PC-3 (cell line): ENCODE results near the gene CNTNAP5. TPM values are rescaled to one million over a fixed set of nuclear protein-coding genes. Genes with fewer than 3 reads are reported as not detected.

Experiments
- ATAC-seq: fragments of 200-7000 bp; cut with Tn5 transposase; 2 replicates; pipeline ENCODE4 v1.9.1; 2020; ENCODE audit warnings: mild to moderate bottlenecking, moderate library complexity
- BruUV-seq: library from RNA; stranded (reverse); fragments of 400-500 nt; replicated peaks from 2 replicates; lab custom pipeline; 2021; lab: Mats Ljungman, UMichigan
- CTCF ChIA-PET: fragments of 300-600 bp; sonication (Branson Sonifier 250); formaldehyde crosslinking; loops from one replicate; lab custom pipeline; 2022; ENCODE audit warnings: antibody characterized with exemption; lab: Charles Lee
- POLR2A ChIA-PET: fragments of 300-600 bp; sonication (Branson Sonifier 250); formaldehyde crosslinking; loops from one replicate; lab custom pipeline; 2022; ENCODE audit warnings: antibody characterized with exemption; ENCODE audit not compliant: unreplicated experiment; lab: Charles Lee
- DNase-seq: peaks from one replicate; pipeline ENCODE4 v3.0.0-alpha.2; 2015
- H2AFZ ChIP-seq: fragments of 300-600 bp; sonication (generic); 2 replicates; pipeline ENCODE4 v1.6.0; 2016; ENCODE audit warnings: antibody characterized with exemption, low read length
- H3F3A ChIP-seq: fragments of 300-600 bp; sonication (generic); one replicate; pipeline ENCODE4 v1.6.0; 2017; ENCODE audit warnings: antibody characterized with exemption, low read length, control low read depth, mild to moderate bottlenecking; ENCODE audit not compliant: unreplicated experiment
- H3K27ac ChIP-seq: fragments of 300-600 bp; sonication (generic); 2 replicates; pipeline ENCODE4 v1.5.1; 2016; ENCODE audit warnings: mild to moderate bottlenecking, low read length
- H3K27me3 ChIP-seq: fragments of 300-600 bp; sonication (generic); 2 replicates; pipeline ENCODE4 v1.6.1; 2016; ENCODE audit warnings: low read length, mixed read lengths
- H3K36me3 ChIP-seq: fragments of 300-600 bp; sonication (generic); 2 replicates; pipeline ENCODE4 v1.6.1; 2016; ENCODE audit warnings: low read depth, mixed run types, low read length, mixed read lengths
- H3K4me1 ChIP-seq: fragments of 300-600 bp; sonication (generic); 2 replicates; pipeline ENCODE4 v1.5.1; 2016; ENCODE audit warnings: low read length; ENCODE audit not compliant: insufficient read depth
- H3K4me2 ChIP-seq: fragments of 300-600 bp; sonication (generic); 2 replicates; pipeline ENCODE4 v1.6.0; 2016; ENCODE audit warnings: low read length
- H3K4me3 ChIP-seq: fragments of 300-600 bp; sonication (generic); 2 replicates; pipeline ENCODE4 v1.5.1; 2016; ENCODE audit warnings: mild to moderate bottlenecking, low read length, mixed read lengths
- H3K79me2 ChIP-seq: fragments of 300-600 bp; sonication (generic); 2 replicates; pipeline ENCODE4 v1.6.1; 2017; ENCODE audit warnings: low read length, mixed read lengths
- H3K9ac ChIP-seq: fragments of 300-600 bp; sonication (generic); 2 replicates; pipeline ENCODE4 v1.6.0; 2016; ENCODE audit warnings: mild to moderate bottlenecking, low read length
- H3K9me2 ChIP-seq: fragments of 300-600 bp; sonication (generic); replicated peaks from 2 replicates; pipeline ENCODE4 v1.6.1; 2016; ENCODE audit warnings: mixed run types, low read length, mixed read lengths
- H3K9me3 ChIP-seq: fragments of 300-600 bp; sonication (generic); 2 replicates; pipeline ENCODE4 v1.6.1; 2016; ENCODE audit warnings: low read length, mixed read lengths
- H4K20me1 ChIP-seq: fragments of 300-600 bp; sonication (generic); 2 replicates; pipeline ENCODE4 v1.6.1; 2016; ENCODE audit warnings: low read length, mixed read lengths
- EZH2 ChIP-seq: fragments of 300-600 bp; sonication (generic); IDR thresholded peaks from one replicate; pipeline ENCODE4 v1.6.1; 2017; ENCODE audit warnings: antibody characterized with exemption, mild to moderate bottlenecking, low read length; ENCODE audit not compliant: unreplicated experiment
- EZH2phosphoT487 ChIP-seq: fragments of 300-600 bp; sonication (generic); IDR thresholded peaks from 2 replicates; pipeline ENCODE4 v1.6.1; 2018; ENCODE audit warnings: mild to moderate bottlenecking, antibody characterized with exemption, low read length, borderline replicate concordance
- intact Hi-C: fragments of 100-400 bp; cut with micrococcal nuclease; formaldehyde crosslinking; loops from 2 replicates; pipeline ENCODE4 v1.9.0; 2023
- total RNA-seq: library from RNA; depleted of rRNA; stranded (reverse); fragments of >200 nt; gene quantifications from 2 replicates; pipeline ENCODE4 v1.2.3, GENCODE V29; 2014
- TF ChIP-seq, protein P1 (sequence below): fragments of 300-600 bp; sonication (generic); conservative IDR thresholded peaks from 2 replicates; pipeline ENCODE4 v1.5.1; 2017; ENCODE audit warnings: antibody characterized with exemption, low read depth, mild to moderate bottlenecking, low read length

Gene CNTNAP5
- total RNA-seq, 1 experiment from 2014 or later = not detected

DNA sequence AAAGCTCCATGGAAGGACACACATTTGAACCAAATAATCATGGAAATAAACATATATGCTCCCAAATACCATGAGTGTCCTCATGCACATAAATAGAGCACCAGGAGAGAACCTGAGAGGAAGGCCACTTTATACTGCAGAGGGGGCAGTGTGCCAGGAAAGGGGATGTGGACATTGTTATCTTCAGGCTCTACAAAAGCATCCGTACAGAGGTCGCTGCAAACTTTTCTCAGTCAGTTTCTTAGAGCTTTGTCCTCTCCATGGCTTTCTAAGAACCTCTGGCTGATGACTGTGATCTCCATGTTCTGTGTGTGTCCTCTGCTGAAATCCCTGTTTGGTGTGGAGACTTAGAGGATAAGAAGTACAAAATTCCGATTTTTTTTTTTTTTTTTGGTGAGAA lies 515.7 kb downstream of the CNTNAP5 start:
- CTCF ChIA-PET = no interaction called here
- POLR2A ChIA-PET = no interaction called here
- ATAC-seq = no peak
- Histone ChIP-seq H3K36me3 (no peaks in the 10 kb centered on the region), H3F3A (no peaks in the 10 kb centered on the region), H3K27ac (no peak overlapping the region), H3K79me2 (no peaks in the 10 kb centered on the region), H3K9me2 (no peaks in the 10 kb centered on the region), H2AFZ (no peak overlapping the region), H3K4me2 (no peak overlapping the region), H4K20me1 (no peaks in the 10 kb centered on the region), H3K9me3 (0 out of 2 replicates have a peak, but pooled peaks cover 3% of the 10 kb centered on the region), H3K27me3 (no peaks in the 10 kb centered on the region), H3K9ac (no peak overlapping the region), H3K4me1 (no peaks in the 10 kb centered on the region), H3K4me3 (no peak overlapping the region)
- no peak for DNase-seq
- TF ChIP-seq EZH2 (no peak), EZH2phosphoT487 (no peak)
- TF ChIP-seq, protein P1, sequence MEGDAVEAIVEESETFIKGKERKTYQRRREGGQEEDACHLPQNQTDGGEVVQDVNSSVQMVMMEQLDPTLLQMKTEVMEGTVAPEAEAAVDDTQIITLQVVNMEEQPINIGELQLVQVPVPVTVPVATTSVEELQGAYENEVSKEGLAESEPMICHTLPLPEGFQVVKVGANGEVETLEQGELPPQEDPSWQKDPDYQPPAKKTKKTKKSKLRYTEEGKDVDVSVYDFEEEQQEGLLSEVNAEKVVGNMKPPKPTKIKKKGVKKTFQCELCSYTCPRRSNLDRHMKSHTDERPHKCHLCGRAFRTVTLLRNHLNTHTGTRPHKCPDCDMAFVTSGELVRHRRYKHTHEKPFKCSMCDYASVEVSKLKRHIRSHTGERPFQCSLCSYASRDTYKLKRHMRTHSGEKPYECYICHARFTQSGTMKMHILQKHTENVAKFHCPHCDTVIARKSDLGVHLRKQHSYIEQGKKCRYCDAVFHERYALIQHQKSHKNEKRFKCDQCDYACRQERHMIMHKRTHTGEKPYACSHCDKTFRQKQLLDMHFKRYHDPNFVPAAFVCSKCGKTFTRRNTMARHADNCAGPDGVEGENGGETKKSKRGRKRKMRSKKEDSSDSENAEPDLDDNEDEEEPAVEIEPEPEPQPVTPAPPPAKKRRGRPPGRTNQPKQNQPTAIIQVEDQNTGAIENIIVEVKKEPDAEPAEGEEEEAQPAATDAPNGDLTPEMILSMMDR = no peak
- intact Hi-C loops = no loop called here
- no TSS peak for BruUV-seq

DNA sequence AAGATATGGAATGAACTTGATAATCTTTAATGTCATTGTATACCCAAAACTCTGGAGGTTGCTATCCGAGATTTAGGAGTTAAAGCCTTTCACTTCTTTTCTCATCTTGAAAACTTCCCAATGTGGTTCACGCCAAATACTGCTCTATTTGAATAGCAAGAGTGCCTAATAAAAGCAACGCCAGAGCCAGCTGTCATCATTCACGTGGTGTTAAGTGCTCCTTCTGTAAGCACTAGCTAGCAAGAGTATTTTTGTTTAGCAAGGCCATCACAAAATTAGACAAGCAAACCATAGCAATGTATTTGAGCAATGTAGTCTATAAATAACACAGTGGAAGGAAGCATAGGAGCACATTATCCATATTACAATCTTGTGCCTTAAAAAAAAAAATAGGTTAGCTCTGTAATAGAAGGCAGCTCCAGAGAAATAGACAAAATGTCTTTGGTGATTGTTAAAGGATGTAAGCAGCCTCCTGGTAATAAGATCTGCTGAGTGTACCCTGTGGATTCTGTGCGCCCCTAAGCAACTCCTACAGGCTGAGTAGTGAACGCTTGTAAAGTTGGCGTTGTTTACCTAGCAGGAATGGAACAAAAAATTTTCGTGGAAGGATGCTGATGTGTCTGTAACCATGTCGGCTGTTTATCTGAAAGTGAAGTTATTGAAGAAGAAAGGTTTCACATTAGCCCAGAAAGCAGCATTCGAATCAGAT lies 518.0 kb downstream of the CNTNAP5 start:
- no peak overlapping the region for H2AFZ ChIP-seq
- no peaks in the 10 kb centered on the region for H4K20me1 ChIP-seq
- H3K4me1 ChIP-seq = no peaks in the 10 kb centered on the region
- no peaks in the 10 kb centered on the region for H3K79me2 ChIP-seq
- no peaks in the 10 kb centered on the region for H3K27me3 ChIP-seq
- ChIA-PET CTCF (no interaction called here), POLR2A (no interaction called here)
- no peaks in the 10 kb centered on the region for H3K9me2 ChIP-seq
- H3K4me2 ChIP-seq = no peak overlapping the region
- H3K9ac ChIP-seq = no peak overlapping the region
- no peak for ATAC-seq
- no peaks in the 10 kb centered on the region for H3K36me3 ChIP-seq
- no peak for DNase-seq
- H3K4me3 ChIP-seq = no peak overlapping the region
- intact Hi-C loops = no loop called here
- TF ChIP-seq EZH2 (no peak), EZH2phosphoT487 (no peak)
- TF ChIP-seq, protein P1 = no peak
- BruUV-seq = no TSS peak
- 0 out of 2 replicates have a peak, but pooled peaks cover 3% of the 10 kb centered on the region for H3K9me3 ChIP-seq
- no peak overlapping the region for H3K27ac ChIP-seq
- no peaks in the 10 kb centered on the region for H3F3A ChIP-seq

DNA sequence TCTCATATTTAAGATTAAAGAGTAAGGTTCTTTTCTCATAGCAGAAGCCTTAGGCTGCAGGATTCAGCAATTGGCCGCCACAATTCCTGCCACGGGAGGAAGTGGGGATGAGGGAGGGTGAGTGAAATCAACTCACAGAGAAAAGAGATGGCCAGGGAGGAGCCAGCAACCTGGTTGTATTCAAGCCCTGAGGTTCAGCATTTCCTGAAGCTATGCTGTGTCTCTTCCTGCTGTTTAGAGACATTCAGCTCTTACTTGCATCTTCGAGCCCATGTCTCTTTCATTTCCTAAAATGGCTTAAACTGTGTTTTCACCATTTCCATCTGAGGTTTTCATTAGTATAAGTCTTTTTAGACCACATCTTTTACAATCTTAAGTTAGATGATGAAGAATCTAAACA lies 522.6 kb downstream of the CNTNAP5 start:
- Histone ChIP-seq H3K4me2 (no peak overlapping the region), H3K9me3 (0 out of 2 replicates have a peak, but pooled peaks cover 3% of the 10 kb centered on the region), H3K79me2 (no peaks in the 10 kb centered on the region), H3K4me1 (no peaks in the 10 kb centered on the region), H3K27ac (no peak overlapping the region), H3K9me2 (no peaks in the 10 kb centered on the region), H3K27me3 (no peaks in the 10 kb centered on the region), H2AFZ (no peak overlapping the region), H3K4me3 (no peak overlapping the region), H3K36me3 (no peaks in the 10 kb centered on the region), H4K20me1 (no peaks in the 10 kb centered on the region), H3F3A (no peaks in the 10 kb centered on the region), H3K9ac (no peak overlapping the region)
- ATAC-seq = no peak
- no TSS peak for BruUV-seq
- DNase-seq = no peak
- POLR2A ChIA-PET = no interaction called here
- CTCF ChIA-PET = no interaction called here
- no peak for TF ChIP-seq EZH2phosphoT487
- TF ChIP-seq, protein P1 = no peak
- no peak for TF ChIP-seq EZH2
- intact Hi-C loops = no loop called here
